T-helper 22 cell (primary cell): ENCODE data around the gene ZNF532.
"Not testable (repeated sequence)": the region's sequence is repeated elsewhere in the genome, so short reads cannot be mapped to it uniquely, and the experiment has no call there.

Experiments used
- DNase-seq: peaks from one replicate; pipeline ENCODE4 v3.0.0-alpha.2; 2020; ENCODE audit warnings: low read depth

Gene ZNF532

GRCh38 chr18:58900015-58900649 lies 35.5 kb downstream of the ZNF532 start:
- DNase-seq: no peak

DNA sequence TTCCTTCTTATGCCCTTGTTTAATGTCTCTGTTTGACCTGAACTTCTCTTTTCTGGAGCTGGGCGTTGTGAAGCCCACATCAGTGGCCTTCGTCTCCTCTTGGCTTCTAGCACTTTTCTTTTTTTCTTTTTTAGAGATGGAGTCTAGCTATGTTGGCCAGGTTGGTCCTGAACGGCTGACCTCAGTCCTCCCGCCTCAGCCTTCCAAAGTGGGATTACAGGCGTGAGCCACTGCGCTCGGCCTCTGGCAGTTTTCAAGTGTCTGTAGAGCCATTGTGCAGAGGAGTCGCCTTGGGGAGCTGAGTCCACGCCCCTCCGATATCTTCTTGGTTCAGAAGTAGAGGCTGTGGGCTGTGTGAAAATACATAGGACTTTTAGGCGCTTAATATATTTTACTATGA lies 36.5 kb downstream of the ZNF532 start:
- DNase-seq: no peak

DNA sequence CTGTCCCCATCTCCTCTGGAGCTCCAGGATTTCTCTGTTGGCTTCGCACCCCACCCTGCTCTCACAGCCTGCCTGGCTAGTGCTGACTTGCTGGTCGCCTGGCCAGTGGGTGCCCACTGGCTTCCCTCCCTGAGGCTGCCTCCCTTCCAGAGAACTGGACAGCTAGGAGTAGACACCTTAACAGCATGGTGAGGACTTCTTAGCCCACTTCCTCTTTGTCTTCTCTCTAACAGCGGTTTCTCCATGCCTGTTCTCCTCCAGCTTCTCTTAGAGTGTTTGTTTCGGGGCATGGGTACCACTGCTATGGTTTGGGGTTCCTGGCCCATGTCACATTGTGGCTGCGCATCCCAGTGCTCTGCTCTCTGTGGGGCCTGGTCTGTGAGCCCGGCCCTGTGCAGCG lies 37.1 kb downstream of the ZNF532 start:
- no peak for DNase-seq

DNA sequence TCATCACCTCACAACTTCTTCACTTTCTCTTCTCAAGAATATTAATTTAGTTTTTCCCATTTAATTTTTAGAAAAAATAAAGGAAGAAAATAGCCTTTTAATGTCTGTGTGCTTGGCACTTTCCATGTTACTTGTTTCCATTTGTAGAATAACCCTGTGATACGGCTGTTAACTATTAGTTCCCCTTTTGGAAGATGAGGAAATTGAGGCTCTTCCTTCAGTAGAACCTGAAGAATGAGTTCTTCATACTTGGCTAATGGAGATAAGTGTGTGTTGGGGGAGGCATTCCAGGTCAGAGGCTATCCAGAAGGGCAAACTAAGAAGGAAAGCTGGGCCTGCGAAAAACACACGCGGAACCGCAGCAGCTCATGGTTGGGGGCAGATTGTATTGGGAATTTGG lies 38.3 kb downstream of the ZNF532 start:
- DNase-seq: no peak

DNA sequence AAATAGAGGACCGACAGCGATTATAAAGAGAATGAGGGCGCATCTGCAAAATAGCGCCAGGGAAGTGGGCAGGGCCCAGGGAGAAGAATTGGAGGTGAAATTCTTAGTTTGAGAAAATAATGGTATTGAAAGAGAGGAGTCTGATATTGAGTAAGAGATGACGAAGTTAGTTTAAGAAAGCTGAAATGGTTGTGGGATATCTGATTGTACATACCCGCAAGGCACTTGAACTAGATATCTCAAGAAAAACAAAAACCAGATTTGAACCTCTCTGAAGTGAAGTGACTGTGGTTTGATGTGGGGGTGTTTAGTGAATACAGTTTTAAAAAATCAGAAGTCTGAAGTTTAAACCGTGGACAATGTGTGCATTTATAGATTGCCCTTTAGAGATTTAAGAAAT lies 38.9 kb downstream of the ZNF532 start:
- DNase-seq: no peak

DNA sequence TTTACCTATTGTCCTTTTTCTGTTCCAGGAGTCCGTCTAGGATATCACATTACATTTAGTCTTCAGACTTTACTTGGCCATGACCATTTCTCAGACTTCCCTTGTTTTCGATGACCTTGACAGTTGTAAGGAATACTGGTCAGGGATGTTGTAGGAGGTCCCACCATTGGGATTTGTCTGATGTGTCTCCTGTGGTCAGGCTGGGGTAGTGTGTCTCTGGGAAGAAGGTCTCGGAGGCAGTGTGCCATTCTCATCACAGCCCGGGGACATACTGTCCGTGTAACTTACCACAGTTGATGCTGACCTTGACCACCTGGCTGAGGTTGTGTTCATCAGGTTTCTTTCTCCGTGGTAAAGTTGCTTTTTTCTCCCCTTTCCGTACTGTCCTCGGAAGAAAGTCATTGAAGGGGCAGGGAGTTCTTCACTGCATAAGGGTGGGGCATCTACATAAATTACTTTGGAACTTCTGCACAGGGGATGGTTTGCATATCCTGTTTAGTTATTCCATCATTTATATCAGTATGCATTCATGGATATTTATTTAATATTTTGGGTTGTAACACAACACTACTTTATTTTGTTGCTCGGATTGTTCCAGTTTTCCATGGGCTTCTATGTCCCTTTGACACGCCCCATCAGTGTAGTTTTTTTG lies 41.2 kb downstream of the ZNF532 start:
- no peak for DNase-seq

- DNase-seq: no peak
These were observed 43.3 kb downstream of the ZNF532 start for GRCh38 chr18:58908006-58908405.

DNA sequence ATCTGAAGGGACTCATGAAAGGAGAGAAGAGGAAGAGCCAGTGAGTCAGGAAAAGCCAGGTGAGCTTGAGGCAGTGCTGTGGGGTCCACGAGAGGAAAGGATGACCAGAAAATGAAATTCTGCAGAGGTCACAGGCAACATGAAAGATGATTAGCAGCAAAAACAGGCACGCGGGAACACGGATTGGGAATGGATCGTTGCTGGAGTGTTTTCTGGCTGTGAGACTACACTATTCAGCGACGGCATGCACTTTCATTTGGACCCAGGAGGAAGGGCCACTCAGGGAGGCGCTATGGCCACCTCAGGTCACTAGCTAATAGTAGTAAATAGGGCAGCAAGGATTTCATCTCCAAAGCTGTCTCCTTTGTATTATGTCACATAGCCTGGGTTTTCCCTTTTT lies 44.8 kb downstream of the ZNF532 start:
- DNase-seq: no peak

- DNase-seq: no peak
These were observed 46.6 kb downstream of the ZNF532 start for GRCh38 chr18:58911241-58911640.

DNA sequence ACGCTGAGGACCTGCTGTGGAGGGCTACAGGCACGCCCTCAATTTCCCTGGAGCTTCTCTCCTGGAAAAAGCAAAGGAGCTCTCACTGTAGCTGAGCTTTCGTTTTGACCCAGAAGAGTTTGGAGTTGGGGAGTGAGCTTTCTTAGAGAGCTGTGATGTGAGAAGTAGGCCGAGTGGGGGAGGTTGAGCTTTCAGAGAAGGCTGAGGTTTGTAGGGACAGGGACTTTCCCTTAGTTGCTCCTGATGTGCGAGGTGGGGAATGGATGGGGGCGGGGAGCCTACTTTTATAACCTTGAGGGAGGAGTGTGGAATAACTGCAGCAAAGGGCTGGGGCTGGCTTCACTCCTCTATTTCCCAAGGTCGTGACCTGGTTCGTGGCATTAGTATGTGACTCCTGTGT lies 47.1 kb downstream of the ZNF532 start:
- DNase-seq: no peak

DNA sequence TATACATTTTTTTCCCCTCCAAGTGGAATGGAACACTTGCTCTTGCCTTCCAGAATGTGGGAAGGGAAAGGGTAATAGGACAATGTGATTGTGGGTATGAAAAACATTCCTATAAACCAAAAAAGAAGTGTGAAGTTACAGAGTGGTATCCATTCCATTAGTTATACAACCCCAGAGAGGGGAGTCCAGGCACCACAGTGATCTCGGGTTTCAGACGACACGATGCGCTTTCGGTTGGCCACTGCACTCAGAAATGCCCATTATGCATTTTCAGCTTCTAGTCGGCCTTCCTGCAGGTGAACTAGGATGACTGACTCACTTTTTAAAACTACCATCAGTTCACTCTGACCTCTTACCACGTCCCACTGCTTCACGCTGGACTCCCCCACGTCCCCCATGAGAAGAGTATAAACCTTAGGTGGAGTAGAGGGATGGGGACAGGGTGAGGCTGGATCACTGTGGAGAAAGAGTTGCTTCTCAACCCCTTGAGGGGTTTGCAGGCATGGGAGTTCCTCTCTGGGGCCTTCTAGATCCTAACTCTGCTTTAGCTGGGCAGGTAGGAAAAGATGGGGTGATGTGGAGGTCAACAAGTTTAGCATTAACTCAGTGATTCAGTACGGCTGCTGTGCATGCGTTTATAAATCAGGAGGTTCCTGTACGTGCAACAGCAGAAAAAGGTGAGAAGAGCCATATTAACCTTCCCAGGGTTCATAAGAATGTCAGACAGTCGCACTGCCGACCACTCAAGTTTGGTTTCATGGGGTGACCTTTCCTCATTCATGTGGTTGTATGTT lies 50.5 kb downstream of the ZNF532 start:
- no peak for DNase-seq

GRCh38 chr18:58915995-58916394 lies 51.3 kb downstream of the ZNF532 start:
- DNase-seq: no peak

DNA sequence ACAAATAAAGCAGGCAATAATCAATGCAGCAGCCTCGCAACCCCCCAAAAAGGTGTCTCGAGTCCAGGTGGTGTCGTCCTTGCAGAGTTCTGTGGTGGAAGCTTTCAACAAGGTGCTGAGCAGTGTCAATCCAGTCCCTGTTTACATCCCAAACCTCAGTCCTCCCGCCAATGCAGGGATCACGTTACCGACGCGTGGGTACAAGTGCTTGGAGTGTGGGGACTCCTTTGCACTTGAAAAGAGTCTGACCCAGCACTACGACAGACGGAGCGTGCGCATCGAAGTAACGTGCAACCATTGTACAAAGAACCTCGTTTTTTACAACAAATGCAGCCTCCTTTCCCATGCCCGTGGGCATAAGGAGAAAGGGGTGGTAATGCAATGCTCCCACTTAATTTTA lies 55.3 kb downstream of the ZNF532 start:
- DNase-seq: not testable (repeated sequence)

DNA sequence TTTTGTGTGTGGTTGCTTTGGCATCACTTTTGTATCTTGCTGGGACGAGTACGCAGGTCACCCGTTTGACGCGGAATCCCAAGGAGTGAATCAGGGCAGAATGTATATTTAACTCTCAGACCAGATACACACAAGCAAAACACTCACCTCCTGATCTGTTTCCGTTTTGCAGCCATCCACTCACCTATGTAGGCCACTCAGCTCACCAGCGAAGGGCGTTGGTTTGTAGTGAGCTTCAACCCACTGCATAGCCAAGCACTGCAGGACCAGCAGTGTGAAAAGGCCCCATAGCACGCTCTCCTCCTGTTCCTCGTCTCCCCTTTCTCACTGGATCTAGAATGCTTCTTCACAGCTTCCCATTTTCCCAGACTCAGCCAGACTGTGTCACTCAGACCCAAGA lies 58.3 kb downstream of the ZNF532 start:
- no peak for DNase-seq

GRCh38 chr18:58924473-58924872 lies 59.8 kb downstream of the ZNF532 start:
- DNase-seq: no peak

DNA sequence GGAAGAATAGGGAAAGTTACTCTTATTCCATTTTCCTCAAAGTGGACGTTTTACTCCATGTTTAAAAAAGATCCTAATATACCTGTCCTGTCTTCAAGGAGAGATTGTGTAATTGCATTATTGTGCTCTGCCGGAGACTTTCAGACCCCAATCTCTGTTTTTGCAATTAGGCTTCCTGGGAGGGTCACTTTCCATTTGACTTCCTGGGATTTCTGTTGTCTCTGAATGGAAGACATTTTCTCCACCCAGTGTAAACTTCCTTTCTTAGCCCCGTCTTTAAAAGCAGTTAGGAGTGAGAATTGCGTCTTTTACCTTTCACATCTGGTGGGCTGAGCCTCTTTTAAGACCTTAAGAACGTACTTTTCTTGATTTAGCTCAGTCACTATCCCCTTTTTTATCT lies 63.0 kb downstream of the ZNF532 start:
- no peak for DNase-seq

DNA sequence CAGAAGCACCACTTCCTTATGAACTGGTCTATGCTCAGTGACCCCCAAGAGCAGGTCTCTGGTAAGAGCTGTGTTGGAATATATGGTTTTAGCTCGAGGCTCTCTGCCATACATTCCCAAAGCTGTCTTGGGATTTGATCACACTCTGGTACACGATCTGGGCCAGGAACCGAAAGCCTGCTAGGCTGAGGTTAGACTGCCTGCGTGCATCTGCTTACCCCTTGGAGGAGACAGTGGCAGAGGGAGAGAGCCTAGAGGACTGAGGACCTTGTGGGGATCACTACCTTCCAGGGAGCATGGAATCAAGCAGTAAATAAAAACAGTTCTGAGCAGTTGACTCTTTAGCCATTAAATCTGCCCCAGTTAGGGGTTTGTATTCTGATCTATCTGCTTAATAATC lies 63.7 kb downstream of the ZNF532 start:
- no peak for DNase-seq

- no peak for DNase-seq
These were observed 64.5 kb downstream of the ZNF532 start for GRCh38 chr18:58929206-58929605.

- no peak for DNase-seq
These were observed 69.7 kb downstream of the ZNF532 start for GRCh38 chr18:58934356-58934755.

GRCh38 chr18:58934933-58935577 lies 70.4 kb downstream of the ZNF532 start:
- DNase-seq: no peak

GRCh38 chr18:58937071-58937886 lies 72.6 kb downstream of the ZNF532 start:
- no peak for DNase-seq

GRCh38 chr18:58937887-58938267 lies 73.2 kb downstream of the ZNF532 start:
- DNase-seq: no peak
